Measurements from ENCODE around the gene DOC2A.

Gene DOC2A

DNA sequence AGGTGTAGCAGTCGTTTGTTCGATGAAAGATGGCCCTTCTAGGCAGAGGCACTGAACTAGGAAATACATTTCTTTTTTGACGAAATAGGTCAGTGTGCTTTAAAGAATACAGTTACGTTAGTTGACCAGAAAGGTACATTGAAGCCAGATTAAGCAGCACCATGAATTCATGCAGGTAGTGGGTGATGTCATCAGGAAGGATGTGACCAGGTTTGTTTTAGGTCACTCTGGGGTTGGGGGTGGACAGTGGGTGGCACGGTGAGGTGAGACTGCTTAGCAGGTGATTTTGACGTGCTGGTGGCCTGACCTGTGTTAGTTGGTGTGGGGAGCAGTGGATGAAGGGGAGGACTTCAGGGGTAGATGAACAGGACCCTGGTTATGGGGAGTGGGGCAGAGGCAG, 11.2 kb downstream of the DOC2A start:
- in situ Hi-C loops (cut with HindIII; ENCODE audit: low sequenced_read_pairs): no loop called here
- DNase-seq (ENCODE audit: low read depth, low spot score): no peak
- TF ChIP-seq, protein P1, sequence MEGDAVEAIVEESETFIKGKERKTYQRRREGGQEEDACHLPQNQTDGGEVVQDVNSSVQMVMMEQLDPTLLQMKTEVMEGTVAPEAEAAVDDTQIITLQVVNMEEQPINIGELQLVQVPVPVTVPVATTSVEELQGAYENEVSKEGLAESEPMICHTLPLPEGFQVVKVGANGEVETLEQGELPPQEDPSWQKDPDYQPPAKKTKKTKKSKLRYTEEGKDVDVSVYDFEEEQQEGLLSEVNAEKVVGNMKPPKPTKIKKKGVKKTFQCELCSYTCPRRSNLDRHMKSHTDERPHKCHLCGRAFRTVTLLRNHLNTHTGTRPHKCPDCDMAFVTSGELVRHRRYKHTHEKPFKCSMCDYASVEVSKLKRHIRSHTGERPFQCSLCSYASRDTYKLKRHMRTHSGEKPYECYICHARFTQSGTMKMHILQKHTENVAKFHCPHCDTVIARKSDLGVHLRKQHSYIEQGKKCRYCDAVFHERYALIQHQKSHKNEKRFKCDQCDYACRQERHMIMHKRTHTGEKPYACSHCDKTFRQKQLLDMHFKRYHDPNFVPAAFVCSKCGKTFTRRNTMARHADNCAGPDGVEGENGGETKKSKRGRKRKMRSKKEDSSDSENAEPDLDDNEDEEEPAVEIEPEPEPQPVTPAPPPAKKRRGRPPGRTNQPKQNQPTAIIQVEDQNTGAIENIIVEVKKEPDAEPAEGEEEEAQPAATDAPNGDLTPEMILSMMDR (IDR thresholded peaks at IDR 0.05; ENCODE audit: low read depth, low read length): no peak
- H3K4me3 ChIP-seq (ENCODE audit: low read depth, low read length): no peak overlapping the region

DNA sequence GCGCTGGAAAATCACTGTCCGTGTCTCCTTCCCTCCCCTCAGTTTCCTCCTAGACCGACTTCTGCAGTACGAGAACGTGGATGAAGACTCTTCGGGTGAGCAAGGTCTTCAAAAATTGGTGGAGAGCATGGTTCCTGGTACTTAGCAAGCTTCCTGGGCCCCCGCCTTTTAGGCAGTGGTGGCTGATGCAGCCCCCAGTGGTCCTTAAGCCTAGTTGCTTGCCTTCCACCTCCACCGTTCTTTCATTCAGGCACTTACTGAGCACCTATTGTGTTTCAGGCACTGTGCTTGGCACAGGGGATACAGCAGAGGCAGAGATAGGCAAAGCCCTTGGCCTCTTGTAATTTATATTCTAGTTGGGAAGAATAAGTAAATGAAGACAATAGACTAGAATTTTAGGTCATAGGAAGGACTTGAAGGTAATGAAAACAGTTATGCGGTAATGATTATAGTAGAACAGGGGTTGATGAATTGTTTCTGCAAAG, 14.0 kb downstream of the DOC2A start:
- in situ Hi-C loops (cut with HindIII; ENCODE audit: low sequenced_read_pairs): no loop called here
- DNase-seq (ENCODE audit: low read depth, low spot score): no peak
- TF ChIP-seq, protein P1 (IDR thresholded peaks at IDR 0.05; ENCODE audit: low read depth, low read length): no peak
- peak overlapping the region; percentile 72 for H3K4me3 ChIP-seq (ENCODE audit: low read depth, low read length)

DNA sequence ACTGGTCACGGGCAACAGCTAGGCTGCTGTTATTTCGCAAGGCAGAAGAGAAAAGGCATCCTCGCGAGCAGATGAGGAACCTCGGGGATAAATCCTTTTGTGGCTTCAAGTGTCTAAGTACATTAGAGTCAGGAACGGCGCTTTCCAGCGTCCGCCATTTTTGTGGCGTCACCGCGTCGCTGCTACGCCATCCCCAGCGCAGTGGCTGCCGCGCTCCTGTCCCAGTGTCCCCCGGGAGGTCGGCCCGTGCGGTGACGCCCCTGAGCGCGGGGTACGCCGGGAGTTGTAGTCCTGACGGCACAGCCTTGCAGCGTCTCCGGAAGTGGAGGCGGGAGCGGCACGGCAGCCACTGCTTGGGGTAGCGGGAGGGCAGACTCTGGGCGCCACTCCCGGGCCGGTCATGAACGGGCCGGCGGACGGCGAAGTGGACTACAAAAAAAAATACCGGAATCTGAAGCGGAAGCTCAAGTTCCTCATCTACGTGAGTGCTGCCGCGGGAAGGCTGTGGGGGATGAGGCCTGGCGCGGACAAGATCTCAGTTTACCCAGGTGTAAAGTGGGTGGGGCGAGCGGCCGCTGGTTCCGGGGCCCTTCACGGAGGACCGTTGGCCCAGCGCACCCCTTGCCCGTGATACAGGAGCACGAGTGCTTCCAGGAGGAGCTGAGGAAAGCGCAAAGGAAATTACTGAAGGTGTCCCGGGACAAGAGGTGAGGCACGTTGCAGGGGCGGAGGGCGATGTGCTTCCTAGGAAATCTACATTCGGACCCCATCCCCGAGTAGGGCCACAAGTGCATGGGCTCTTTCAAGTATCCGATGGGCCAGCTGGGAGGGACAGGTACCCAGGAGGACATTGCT, 14.7 kb downstream of the DOC2A start, which contains the start of gene INO80E:
INO80E (plus strand) TSS at position 331 of the 855 bp plus-strand sequence; CDS start at position 401, 70 bp downstream.
- TF ChIP-seq, protein P1 (IDR thresholded peaks at IDR 0.05; ENCODE audit: low read depth, low read length): no peak
- in situ Hi-C loops (cut with HindIII; ENCODE audit: low sequenced_read_pairs): no loop called here
- DNase-seq (ENCODE audit: low read depth, low spot score): peak; percentile 96
- peak within 1 kb of the TSS; percentile 72 for H3K4me3 ChIP-seq (ENCODE audit: low read depth, low read length)

DNA sequence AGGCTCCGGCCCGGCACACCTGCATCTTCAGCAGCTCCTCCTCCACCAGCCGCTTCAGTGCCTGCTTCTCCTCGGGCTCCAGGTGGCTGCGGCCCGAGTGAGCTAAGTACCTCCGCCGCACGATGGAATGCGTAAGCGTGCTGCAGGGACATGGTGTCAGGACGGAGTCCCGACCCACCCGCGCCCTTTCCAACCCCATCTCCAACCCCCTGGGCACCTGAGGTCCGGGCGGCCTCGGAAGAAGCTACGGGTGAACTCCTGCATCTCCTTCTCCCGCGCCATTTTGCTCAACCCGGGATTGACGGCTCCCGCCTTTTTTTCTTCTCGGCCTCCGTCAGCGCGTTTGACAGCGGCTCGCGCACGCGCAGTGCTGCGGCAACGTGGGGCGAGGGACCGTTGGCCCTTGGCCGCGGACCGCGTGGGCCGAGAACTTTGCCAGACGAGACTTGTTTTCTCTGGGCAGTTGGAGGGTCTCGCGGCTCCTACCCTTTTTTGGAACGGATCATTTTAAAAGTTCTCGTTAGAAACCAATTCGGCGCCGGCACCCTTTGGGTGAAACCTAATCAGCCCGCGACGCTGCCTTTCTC, 15.4 kb downstream of the DOC2A start, which contains the start of gene HIRIP3:
HIRIP3 (minus strand) TSS at position 294 of the 587 bp plus-strand sequence; CDS start at position 282, 12 bp downstream.
- in situ Hi-C loops (cut with HindIII; ENCODE audit: low sequenced_read_pairs): no loop called here
- DNase-seq (ENCODE audit: low read depth, low spot score): peak; percentile 75
- H3K4me3 ChIP-seq (ENCODE audit: low read depth, low read length): peak within 1 kb of the TSS; percentile 72
- TF ChIP-seq, protein P1 (IDR thresholded peaks at IDR 0.05; ENCODE audit: low read depth, low read length): no peak

DNA sequence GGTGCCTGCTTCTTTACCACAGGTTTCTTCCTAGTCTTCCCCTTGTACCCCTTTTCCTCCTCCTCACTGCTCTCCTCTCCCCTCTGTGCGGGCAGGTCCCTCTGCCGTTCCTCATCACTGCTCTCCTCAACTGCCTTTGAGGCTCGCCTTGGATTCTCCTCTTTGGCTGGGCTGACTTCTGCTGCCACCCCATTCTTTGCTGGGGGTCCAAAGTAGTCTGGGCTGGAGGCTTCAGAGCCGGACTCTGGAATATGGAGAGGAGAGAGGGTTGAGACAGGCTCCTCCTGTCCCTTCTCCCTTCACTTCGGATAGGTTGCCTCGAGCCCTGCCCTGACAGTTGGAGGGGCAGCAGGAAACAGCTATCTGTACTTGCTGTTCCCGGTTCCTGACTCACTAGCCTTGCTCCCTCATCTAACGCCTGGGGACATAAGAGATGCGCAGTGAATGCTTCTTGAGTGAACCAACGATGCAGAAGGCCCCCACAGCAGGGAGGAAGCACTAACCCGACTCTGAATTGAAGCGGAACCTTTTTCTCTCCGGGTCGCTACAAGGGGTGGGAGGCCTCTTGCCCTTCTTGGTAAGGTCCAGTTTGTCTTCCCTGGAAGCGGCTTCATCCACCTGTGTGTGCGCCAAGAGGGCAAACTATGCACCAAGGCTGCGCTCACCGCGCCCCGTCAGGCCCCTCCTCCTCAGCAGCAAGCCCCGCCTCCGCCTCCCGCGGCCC, 16.1 kb downstream of the DOC2A start:
- in situ Hi-C loops (cut with HindIII; ENCODE audit: low sequenced_read_pairs): no loop called here
- TF ChIP-seq, protein P1 (IDR thresholded peaks at IDR 0.05; ENCODE audit: low read depth, low read length): no peak
- peak; percentile 32 for DNase-seq (ENCODE audit: low read depth, low spot score)
- peak overlapping the region; percentile 72 for H3K4me3 ChIP-seq (ENCODE audit: low read depth, low read length)

DNA sequence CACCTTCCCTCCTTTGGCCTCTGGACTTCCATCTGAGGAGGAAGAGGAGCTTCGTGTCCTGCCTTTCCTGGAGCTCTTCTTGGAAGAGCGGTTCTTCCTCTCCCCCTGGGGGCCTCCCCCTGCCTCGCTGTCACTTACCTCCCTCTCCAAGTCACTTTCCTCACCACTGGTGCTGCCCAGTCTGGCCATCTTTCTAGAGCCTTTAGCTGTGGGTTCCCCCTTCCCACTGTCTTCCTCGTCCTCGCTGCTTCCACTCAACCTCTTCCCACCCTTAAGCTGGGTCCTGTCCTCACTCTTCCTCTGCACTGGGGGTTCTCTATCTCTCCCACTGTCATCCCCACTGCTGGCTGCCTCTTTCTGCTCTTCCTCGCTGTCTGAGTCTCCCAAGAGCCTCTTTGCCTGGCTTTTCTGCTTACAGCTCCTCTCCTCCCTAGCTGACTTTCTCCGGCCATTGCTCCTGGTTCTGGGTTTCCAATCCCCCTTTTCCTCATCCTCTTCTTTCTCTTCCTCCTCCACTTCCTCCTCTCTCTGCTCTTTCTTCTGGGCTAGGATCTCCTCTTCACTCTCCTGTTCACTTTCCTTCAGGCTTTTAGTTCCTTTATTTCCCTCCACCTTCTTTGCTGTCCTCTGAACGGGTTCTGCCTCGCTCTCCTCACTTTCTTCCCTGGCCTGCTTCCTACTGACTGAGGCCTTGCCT, 16.8 kb downstream of the DOC2A start:
- TF ChIP-seq, protein P1 (IDR thresholded peaks at IDR 0.05; ENCODE audit: low read depth, low read length): no peak
- in situ Hi-C loops (cut with HindIII; ENCODE audit: low sequenced_read_pairs): no loop called here
- DNase-seq (ENCODE audit: low read depth, low spot score): no peak
- no peak overlapping the region for H3K4me3 ChIP-seq (ENCODE audit: low read depth, low read length)

All from astrocyte of the spinal cord (primary cell).